HepG2 (cell line): Measurements from ENCODE around the gene NEURL1. TPM values are rescaled to one million over a fixed set of nuclear protein-coding genes. Genes with fewer than 3 reads are reported as not detected.
A peak's percentile ranks its signal among the peaks of the same experiment; 100 is the strongest.

Experiments used
- EZH2 ChIP-seq: conservative IDR thresholded peaks from 2 replicates; pipeline ENCODE4 v1.6.1; 2012; ENCODE audit warnings: mild to moderate bottlenecking, low read depth, low read length, moderate library complexity
- FIP1L1 ChIP-seq: fragments of 200-400 bp; formaldehyde crosslinking; IDR thresholded peaks from 2 replicates; pipeline ENCODE4 v1.6.1; 2018; ENCODE audit warnings: low read depth, mild to moderate bottlenecking, low read length, moderate library complexity, borderline replicate concordance; ENCODE audit not compliant: insufficient read depth
- KDM2A ChIP-seq: sonication (generic); formaldehyde crosslinking; IDR thresholded peaks from 2 replicates; pipeline ENCODE4 v1.4.0; 2020; ENCODE audit warnings: low read depth, missing genetic modification reagents, borderline replicate concordance
- PRDM15 ChIP-seq: sonication (generic); formaldehyde crosslinking; IDR thresholded peaks from 2 replicates; pipeline ENCODE4 v1.4.0; 2020; ENCODE audit warnings: missing genetic modification reagents
- ZBTB3 ChIP-seq: sonication (generic); formaldehyde crosslinking; IDR thresholded peaks from 2 replicates; pipeline ENCODE4 v1.4.0; 2020; ENCODE audit warnings: low read depth, mild to moderate bottlenecking, moderate library complexity, missing genetic modification reagents, borderline replicate concordance
- ZNF234 ChIP-seq: sonication (generic); formaldehyde crosslinking; conservative IDR thresholded peaks from 2 replicates; pipeline ENCODE4 v1.5.1; 2020; ENCODE audit warnings: mild to moderate bottlenecking, missing genetic modification reagents
- ZNF777 ChIP-seq: sonication (generic); formaldehyde crosslinking; IDR thresholded peaks from 2 replicates; pipeline ENCODE4 v1.4.0; 2020; ENCODE audit warnings: missing genetic modification reagents
- polyA plus RNA-seq, 8 experiments: library from polyadenylated mRNA; depleted of rRNA in 3 of 8; stranded (reverse) in 7 of 8; unstranded in 1 of 8; fragments of >200 nt; fragmentation: Illumina TruSeq in 4 of 8; extraction: Trizol in 4 of 8; gene quantifications; 2 replicates each; pipeline versions ENCODE4 v1.2.1 to v1.2.3, GENCODE V29; 2011 to 2016; ENCODE audit warnings: low read depth in 4 of 8, missing spikeins in 1 of 8, mixed read lengths in 1 of 8; ENCODE audit not compliant: insufficient read depth in 1 of 8
- total RNA-seq, 5 experiments: library from RNA; depleted of rRNA; stranded (reverse); fragments of >200 nt; fragmentation: Illumina TruSeq; extraction: Trizol; gene quantifications; 2 replicates each; pipeline ENCODE4 v1.2.3, GENCODE V29; 2016; ENCODE audit warnings: low read depth in 1 of 5
- TF ChIP-seq, protein P1 (sequence below): sonication (generic); formaldehyde crosslinking; IDR thresholded peaks from 2 replicates; pipeline ENCODE4 v1.4.0; 2020; ENCODE audit warnings: missing genetic modification reagents
- TF ChIP-seq, protein P2 (sequence below): sonication (generic); formaldehyde crosslinking; IDR thresholded peaks from 2 replicates; pipeline ENCODE4 v1.4.0; 2020; ENCODE audit warnings: mild to moderate bottlenecking, missing genetic modification reagents
- TF ChIP-seq, protein P3 (sequence below): sonication (generic); formaldehyde crosslinking; IDR thresholded peaks from 2 replicates; pipeline ENCODE4 v1.4.0; 2020; ENCODE audit warnings: missing genetic modification reagents, borderline replicate concordance

NEURL1 gene
- total and polyA plus RNA-seq, 2 of the 13 experiments (the other 11 are each of a cell fraction or from before 2014, with no cell fraction given) = not detected

DNA sequence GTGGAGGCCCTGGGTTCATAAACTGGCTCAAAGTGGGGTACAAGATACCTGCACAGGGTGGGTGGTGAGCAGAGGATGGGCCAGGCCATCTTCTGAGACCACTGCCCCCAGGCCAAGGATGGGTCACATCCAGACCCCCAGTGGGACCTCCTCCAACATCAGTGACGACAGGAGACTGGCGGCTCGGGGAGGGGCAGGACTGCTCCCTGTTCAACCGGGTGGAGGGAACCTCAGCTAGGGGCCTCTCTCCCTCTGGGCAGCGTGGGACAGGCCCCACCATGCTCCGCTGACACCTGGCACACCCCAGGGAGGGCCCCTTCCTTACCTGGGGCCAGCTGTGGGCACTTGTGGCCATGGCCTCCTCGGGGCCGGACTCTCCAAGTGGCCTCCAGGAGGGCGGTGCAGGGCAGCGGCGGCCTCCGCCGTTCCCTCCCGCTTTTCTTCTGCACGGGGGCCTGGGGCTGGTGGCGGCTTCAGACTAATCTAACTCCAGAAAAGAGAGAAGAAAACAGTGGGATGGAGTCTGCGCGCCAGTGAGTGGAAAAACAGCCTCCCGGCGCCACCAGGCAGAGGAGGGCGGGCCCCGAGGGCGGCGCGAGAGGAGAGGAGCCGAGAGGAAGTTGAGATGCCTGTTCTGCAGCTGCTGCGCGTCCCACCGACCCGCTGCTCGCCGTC lies 41.5 kb upstream of the NEURL1 start, which contains the start of gene CALHM2 (continued):
- no peak for TF ChIP-seq ZNF234 (CRISPR knock-in tag)
- TF ChIP-seq ZNF777 (CRISPR knock-in tag) = no peak
- TF ChIP-seq, protein P1, sequence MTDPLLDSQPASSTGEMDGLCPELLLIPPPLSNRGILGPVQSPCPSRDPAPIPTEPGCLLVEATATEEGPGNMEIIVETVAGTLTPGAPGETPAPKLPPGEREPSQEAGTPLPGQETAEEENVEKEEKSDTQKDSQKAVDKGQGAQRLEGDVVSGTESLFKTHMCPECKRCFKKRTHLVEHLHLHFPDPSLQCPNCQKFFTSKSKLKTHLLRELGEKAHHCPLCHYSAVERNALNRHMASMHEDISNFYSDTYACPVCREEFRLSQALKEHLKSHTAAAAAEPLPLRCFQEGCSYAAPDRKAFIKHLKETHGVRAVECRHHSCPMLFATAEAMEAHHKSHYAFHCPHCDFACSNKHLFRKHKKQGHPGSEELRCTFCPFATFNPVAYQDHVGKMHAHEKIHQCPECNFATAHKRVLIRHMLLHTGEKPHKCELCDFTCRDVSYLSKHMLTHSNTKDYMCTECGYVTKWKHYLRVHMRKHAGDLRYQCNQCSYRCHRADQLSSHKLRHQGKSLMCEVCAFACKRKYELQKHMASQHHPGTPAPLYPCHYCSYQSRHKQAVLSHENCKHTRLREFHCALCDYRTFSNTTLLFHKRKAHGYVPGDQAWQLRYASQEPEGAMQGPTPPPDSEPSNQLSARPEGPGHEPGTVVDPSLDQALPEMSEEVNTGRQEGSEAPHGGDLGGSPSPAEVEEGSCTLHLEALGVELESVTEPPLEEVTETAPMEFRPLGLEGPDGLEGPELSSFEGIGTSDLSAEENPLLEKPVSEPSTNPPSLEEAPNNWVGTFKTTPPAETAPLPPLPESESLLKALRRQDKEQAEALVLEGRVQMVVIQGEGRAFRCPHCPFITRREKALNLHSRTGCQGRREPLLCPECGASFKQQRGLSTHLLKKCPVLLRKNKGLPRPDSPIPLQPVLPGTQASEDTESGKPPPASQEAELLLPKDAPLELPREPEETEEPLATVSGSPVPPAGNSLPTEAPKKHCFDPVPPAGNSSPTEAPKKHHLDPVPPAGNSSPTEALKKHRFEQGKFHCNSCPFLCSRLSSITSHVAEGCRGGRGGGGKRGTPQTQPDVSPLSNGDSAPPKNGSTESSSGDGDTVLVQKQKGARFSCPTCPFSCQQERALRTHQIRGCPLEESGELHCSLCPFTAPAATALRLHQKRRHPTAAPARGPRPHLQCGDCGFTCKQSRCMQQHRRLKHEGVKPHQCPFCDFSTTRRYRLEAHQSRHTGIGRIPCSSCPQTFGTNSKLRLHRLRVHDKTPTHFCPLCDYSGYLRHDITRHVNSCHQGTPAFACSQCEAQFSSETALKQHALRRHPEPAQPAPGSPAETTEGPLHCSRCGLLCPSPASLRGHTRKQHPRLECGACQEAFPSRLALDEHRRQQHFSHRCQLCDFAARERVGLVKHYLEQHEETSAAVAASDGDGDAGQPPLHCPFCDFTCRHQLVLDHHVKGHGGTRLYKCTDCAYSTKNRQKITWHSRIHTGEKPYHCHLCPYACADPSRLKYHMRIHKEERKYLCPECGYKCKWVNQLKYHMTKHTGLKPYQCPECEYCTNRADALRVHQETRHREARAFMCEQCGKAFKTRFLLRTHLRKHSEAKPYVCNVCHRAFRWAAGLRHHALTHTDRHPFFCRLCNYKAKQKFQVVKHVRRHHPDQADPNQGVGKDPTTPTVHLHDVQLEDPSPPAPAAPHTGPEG (CRISPR knock-in tag) = no peak
- peak; percentile 57 for TF ChIP-seq PRDM15 (CRISPR knock-in tag)
- no peak for TF ChIP-seq EZH2
- TF ChIP-seq FIP1L1 = no peak
- 0 out of 2 replicates have a peak, but pooled peaks have one; percentile 18 for TF ChIP-seq KDM2A
- TF ChIP-seq, protein P2, sequence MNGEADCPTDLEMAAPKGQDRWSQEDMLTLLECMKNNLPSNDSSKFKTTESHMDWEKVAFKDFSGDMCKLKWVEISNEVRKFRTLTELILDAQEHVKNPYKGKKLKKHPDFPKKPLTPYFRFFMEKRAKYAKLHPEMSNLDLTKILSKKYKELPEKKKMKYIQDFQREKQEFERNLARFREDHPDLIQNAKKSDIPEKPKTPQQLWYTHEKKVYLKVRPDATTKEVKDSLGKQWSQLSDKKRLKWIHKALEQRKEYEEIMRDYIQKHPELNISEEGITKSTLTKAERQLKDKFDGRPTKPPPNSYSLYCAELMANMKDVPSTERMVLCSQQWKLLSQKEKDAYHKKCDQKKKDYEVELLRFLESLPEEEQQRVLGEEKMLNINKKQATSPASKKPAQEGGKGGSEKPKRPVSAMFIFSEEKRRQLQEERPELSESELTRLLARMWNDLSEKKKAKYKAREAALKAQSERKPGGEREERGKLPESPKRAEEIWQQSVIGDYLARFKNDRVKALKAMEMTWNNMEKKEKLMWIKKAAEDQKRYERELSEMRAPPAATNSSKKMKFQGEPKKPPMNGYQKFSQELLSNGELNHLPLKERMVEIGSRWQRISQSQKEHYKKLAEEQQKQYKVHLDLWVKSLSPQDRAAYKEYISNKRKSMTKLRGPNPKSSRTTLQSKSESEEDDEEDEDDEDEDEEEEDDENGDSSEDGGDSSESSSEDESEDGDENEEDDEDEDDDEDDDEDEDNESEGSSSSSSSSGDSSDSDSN (CRISPR knock-in tag) = 0 out of 2 replicates have a peak, but pooled peaks have one; percentile 21
- TF ChIP-seq, protein P3, sequence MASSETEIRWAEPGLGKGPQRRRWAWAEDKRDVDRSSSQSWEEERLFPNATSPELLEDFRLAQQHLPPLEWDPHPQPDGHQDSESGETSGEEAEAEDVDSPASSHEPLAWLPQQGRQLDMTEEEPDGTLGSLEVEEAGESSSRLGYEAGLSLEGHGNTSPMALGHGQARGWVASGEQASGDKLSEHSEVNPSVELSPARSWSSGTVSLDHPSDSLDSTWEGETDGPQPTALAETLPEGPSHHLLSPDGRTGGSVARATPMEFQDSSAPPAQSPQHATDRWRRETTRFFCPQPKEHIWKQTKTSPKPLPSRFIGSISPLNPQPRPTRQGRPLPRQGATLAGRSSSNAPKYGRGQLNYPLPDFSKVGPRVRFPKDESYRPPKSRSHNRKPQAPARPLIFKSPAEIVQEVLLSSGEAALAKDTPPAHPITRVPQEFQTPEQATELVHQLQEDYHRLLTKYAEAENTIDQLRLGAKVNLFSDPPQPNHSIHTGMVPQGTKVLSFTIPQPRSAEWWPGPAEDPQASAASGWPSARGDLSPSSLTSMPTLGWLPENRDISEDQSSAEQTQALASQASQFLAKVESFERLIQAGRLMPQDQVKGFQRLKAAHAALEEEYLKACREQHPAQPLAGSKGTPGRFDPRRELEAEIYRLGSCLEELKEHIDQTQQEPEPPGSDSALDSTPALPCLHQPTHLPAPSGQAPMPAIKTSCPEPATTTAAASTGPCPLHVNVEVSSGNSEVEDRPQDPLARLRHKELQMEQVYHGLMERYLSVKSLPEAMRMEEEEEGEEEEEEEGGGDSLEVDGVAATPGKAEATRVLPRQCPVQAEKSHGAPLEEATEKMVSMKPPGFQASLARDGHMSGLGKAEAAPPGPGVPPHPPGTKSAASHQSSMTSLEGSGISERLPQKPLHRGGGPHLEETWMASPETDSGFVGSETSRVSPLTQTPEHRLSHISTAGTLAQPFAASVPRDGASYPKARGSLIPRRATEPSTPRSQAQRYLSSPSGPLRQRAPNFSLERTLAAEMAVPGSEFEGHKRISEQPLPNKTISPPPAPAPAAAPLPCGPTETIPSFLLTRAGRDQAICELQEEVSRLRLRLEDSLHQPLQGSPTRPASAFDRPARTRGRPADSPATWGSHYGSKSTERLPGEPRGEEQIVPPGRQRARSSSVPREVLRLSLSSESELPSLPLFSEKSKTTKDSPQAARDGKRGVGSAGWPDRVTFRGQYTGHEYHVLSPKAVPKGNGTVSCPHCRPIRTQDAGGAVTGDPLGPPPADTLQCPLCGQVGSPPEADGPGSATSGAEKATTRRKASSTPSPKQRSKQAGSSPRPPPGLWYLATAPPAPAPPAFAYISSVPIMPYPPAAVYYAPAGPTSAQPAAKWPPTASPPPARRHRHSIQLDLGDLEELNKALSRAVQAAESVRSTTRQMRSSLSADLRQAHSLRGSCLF = no peak
- no peak for TF ChIP-seq ZBTB3 (CRISPR knock-in tag)
